Activated T-helper 17 cell treated with anti-CD3 and anti-CD28 coated beads, Interleukin-2, amount 50 U/mL, for 72 hours (primary cell): ENCODE data around the gene ART3. TPM values are rescaled to one million over a fixed set of nuclear protein-coding genes. Genes with fewer than 3 reads are reported as not detected.
A peak's percentile ranks its signal among the peaks of the same experiment; 100 is the strongest.

Experiments
- ATAC-seq: fragments of 150-1000 bp; cut with Tn5 transposase; replicated peaks from 2 replicates; pipeline ENCODE4 v1.10.0; 2021; ENCODE audit warnings: mild to moderate bottlenecking, moderate library complexity
- H3K27ac Mint-ChIP-seq: one replicate; pipeline ENCODE4 v1.8.0; 2022; ENCODE audit warnings: mixed read lengths
- H3K27me3 Mint-ChIP-seq: one replicate; pipeline ENCODE4 v1.8.0; 2022; ENCODE audit warnings: mixed read lengths
- H3K36me3 Mint-ChIP-seq: one replicate; pipeline ENCODE4 v1.8.0; 2022; ENCODE audit warnings: low read depth, mild to moderate bottlenecking, mixed read lengths
- H3K4me1 Mint-ChIP-seq: one replicate; pipeline ENCODE4 v1.8.0; 2022; ENCODE audit warnings: mixed read lengths
- H3K4me3 Mint-ChIP-seq: one replicate; pipeline ENCODE4 v1.8.0; 2022; ENCODE audit warnings: mild to moderate bottlenecking, mixed read lengths
- H3K9me3 Mint-ChIP-seq: one replicate; pipeline ENCODE4 v1.8.0; 2022; ENCODE audit warnings: mixed read lengths
- total RNA-seq, 2 donors: library from RNA; stranded (reverse); gene quantifications; one replicate each; pipeline ENCODE4 v1.2.3, GENCODE V29; 2022

Gene ART3
- total RNA-seq, 2 donors from 2014 or later: 0.80 to 1.6 TPM

DNA sequence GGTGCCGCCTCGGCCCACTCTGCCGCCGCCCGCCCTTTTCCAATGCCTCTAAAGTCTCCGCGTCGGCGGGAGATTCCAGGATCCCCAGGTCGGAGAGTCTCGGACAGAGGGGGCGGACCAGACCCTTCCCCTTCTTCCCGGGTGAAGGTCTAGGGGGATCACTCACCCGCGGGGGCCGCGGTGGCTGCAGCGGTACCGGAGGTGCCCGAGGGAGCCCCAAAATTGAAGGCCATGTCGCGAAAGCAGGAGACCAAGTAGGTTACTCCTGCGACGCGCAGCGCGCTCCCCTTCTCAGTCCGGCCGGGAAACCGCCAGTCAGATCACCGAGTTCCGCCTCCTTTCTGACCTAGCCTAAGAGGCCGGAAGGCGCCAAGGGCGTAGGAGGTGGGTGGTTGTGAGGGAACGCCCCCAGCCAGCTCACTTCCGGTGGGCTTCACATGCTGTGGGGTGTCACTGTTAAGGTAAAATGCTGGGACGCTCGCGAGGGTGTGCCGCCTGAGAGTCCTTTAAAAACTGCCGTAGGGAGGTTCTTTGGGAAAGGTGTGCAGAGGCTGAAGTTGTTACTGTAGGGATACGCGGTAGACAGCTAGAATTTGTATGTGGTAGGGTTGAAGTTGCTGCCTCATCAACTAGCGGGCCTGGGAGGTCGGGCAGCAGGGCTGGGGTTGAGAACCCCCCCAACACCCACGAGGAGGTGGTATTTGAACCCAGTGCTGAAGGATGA lies 73.8 kb downstream of the ART3 start, which contains the start of gene NUP54:
Gene NUP54, minus strand, starts transcription at position 256 of the 724 bp plus-strand sequence. Its CDS starts 23 bp downstream, at position 233.
- Mint-ChIP-seq H3K4me3 (peak within 1 kb of the TSS; percentile 100), H3K36me3 (peaks cover 23% of the 10 kb centered on the region), H3K27me3 (no peaks in the 10 kb centered on the region), H3K27ac (peak within 1 kb of the TSS; percentile 99), H3K9me3 (no peaks in the 10 kb centered on the region), H3K4me1 (peaks cover 14% of the 10 kb centered on the region)
- peak; percentile 99 for ATAC-seq

DNA sequence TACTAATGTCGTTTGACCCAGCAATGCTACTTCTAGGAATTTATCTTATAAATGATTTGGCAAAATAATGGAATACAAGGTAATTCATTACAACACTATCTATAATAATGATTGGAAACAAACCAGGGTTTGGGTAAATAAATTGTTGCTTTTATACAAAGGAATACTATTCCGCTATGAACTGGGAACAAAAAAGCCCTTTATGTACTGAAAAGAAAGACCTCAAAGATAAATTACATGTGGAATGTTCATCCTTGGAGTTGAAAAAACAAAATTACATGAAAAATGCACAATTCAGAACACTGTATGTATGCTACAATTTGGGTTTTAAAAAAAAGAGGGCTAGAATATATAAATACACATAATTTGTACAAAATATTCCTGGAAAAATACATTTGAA lies 78.8 kb downstream of the ART3 start:
- Mint-ChIP-seq H3K4me3 (no peak overlapping the region), H3K27me3 (no peaks in the 10 kb centered on the region), H3K9me3 (peaks cover 5% of the 10 kb centered on the region), H3K27ac (no peak overlapping the region), H3K4me1 (peaks cover 13% of the 10 kb centered on the region), H3K36me3 (peaks cover 4% of the 10 kb centered on the region)
- no peak for ATAC-seq

DNA sequence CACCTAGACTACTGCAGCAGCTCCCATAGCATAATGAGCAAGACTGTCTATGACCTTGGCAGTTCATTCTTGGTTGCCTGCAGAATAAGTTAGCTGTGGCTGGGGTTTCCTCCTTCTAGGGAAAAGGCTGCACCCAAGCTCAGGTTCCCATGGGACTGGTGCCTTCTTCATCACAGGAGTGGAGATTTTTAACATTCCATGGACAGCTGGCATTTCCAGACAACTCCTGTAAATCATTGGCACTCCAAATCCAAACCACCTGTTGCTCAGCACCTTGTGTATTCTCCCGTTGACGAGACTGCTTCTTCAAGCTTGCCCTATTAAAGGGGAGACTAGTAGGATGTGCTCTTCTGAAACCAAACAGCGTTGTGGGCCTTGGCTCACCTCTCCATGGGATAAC lies 81.5 kb downstream of the ART3 start:
- no peak overlapping the region for H3K27ac Mint-ChIP-seq
- H3K4me1 Mint-ChIP-seq: no peaks in the 10 kb centered on the region
- peaks cover 7% of the 10 kb centered on the region for H3K36me3 Mint-ChIP-seq
- peaks cover 5% of the 10 kb centered on the region for H3K9me3 Mint-ChIP-seq
- no peak overlapping the region for H3K4me3 Mint-ChIP-seq
- H3K27me3 Mint-ChIP-seq: no peaks in the 10 kb centered on the region
- no peak for ATAC-seq

DNA sequence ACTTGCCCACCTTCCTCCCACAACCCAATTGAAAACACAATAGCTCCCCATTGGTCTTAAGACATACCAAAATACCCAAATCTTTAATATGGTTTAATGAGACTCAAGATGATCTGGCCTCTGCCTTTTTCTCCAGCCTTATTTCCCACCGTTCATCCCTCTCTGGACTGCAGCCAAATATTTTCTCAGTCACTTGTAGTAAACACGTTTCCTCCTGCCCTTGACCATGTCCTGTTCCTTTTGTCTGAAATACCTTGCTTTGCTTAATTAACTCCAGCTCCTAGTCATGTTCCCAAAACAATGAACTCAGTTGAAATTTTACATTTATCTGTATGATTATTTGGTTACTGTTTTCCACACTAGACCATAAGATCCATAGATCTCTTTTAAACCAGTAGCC lies 82.1 kb downstream of the ART3 start:
- peaks cover 13% of the 10 kb centered on the region for H3K36me3 Mint-ChIP-seq
- H3K9me3 Mint-ChIP-seq: peaks cover 5% of the 10 kb centered on the region
- H3K4me1 Mint-ChIP-seq: no peaks in the 10 kb centered on the region
- ATAC-seq: no peak
- no peak overlapping the region for H3K27ac Mint-ChIP-seq
- no peaks in the 10 kb centered on the region for H3K27me3 Mint-ChIP-seq
- H3K4me3 Mint-ChIP-seq: no peak overlapping the region

DNA sequence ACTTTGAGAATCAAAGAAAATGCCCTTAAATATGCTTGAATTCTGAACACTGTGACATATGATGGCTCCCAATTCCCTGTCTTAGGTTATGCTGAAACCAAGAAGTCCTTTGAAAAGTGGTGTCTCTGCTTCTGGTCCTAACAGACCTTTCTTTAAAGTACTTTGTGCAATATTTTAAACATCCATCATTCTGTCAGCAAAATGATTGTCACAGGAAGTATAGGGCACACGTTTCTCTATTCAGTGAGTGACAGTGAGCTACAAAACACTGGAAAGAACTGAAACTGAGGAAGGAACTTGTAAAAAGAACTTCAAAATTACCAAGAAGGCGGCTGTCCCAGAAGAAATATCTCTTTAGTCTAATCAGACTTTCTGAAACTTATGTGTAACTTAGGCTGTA lies 85.8 kb downstream of the ART3 start:
- H3K4me3 Mint-ChIP-seq: no peak overlapping the region
- no peaks in the 10 kb centered on the region for H3K27me3 Mint-ChIP-seq
- no peak for ATAC-seq
- H3K27ac Mint-ChIP-seq: no peak overlapping the region
- no peaks in the 10 kb centered on the region for H3K9me3 Mint-ChIP-seq
- H3K4me1 Mint-ChIP-seq: no peaks in the 10 kb centered on the region
- peaks cover 36% of the 10 kb centered on the region for H3K36me3 Mint-ChIP-seq

Other genes with a start within 250 kb of the ART3 start
- under 1 TPM in 1 of 2 donors, not detected in 1; 0.24 TPM for gene PPEF2, start 172.3 kb upstream of the ART3 start, total RNA-seq
- gene NAAA, start 133.7 kb upstream of the ART3 start, total RNA-seq: 10 to 100 TPM; 14.7 to 36.5 TPM
- 10 to 100 TPM; 27.0 to 56.8 TPM for gene SDAD1, start 83.8 kb upstream of the ART3 start, total RNA-seq
- 1 to 10 TPM in 1 of 2 donors, under 1 TPM in 1; 0.45 to 3.4 TPM for gene CXCL9, start 67.2 kb upstream of the ART3 start, total RNA-seq
- gene CXCL10, start 51.2 kb upstream of the ART3 start, total RNA-seq: 1 to 10 TPM; 1.1 to 3.3 TPM
- gene CXCL11, start 38.6 kb upstream of the ART3 start, total RNA-seq: not detected
- gene NUP54, start 73.7 kb downstream of the ART3 start, total RNA-seq: 10 to 100 TPM; 58.1 to 73.7 TPM
- 10 to 100 TPM in 1 of 2 donors, 1 to 10 TPM in 1; 3.0 to 15.9 TPM for gene SCARB2, start 139.1 kb downstream of the ART3 start, total RNA-seq
- not detected for gene FAM47E, start 177.0 kb downstream of the ART3 start, total RNA-seq
- 1 to 10 TPM; 1.0 to 1.8 TPM for gene STBD1, start 232.0 kb downstream of the ART3 start, total RNA-seq